HG03097 (cell line): ENCODE data around the gene PRDM12.

Source experiments
- ATAC-seq: cut with Tn5 transposase; IDR thresholded peaks from one replicate; pipeline ENCODE4 v1.9.1; 2021; ENCODE audit not compliant: unreplicated experiment, low FRiP score

The PRDM12 gene

GRCh38 chr9:130664251-130665028 is at the start of gene PRDM12:
PRDM12 (plus strand) TSS chr9:130664594; CDS start chr9:130664654, 60 bp downstream.
- ATAC-seq, result no peak

GRCh38 chr9:130616451-130616850 is 47.9 kb upstream of the PRDM12 start:
- no peak for ATAC-seq

- no peak for ATAC-seq
Observed at GRCh38 chr9:130623466-130623865, 40.9 kb upstream of the PRDM12 start.

- ATAC-seq, result no peak
Observed at GRCh38 chr9:130624154-130624553, 40.2 kb upstream of the PRDM12 start.

- ATAC-seq, result no peak
Observed at GRCh38 chr9:130626249-130626996, 38.0 kb upstream of the PRDM12 start.

- no peak for ATAC-seq
Observed at GRCh38 chr9:130627051-130627450, 37.3 kb upstream of the PRDM12 start.

DNA sequence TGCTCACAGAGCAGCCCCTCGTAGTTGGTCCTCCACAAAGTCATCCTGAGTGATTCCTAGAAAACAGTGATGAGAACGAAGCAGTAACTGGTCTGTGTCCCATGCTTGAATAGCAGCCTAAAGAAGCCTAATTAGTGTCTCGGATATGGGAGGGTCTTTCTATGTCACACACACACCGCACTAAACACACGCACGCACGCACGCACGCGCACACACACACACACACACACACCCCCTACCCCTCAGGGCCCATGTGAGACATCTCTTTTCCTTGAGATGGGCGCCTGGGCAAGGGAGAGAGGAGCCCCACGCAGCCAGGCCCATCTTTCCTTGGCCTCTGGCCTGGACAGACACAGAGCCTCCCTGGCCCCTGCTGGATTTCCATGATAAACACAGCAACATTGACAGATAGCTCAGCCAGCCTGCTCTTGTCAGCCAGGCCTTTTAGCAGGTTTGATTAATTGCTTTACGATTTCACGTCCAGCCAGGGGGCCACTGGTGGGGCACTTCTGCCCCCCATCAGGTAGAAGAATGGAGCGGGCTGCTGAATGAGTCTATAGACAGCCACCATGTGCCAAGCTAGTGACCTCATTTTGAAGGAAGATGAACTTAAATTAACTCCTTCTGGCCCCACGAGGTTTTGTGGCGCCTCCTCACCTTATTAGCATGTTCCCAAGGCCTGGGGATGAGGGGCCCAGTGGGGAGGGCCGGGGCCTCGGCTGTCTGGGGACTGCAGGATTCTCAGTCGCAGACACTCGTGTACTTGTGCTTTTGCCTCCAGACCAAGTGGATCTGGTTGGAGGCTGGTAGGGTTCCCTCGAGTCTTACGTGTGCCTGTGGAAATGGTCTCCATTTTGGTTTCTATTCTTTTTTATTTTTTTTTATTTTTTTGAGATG is 36.2 kb upstream of the PRDM12 start:
- ATAC-seq, result no peak

DNA sequence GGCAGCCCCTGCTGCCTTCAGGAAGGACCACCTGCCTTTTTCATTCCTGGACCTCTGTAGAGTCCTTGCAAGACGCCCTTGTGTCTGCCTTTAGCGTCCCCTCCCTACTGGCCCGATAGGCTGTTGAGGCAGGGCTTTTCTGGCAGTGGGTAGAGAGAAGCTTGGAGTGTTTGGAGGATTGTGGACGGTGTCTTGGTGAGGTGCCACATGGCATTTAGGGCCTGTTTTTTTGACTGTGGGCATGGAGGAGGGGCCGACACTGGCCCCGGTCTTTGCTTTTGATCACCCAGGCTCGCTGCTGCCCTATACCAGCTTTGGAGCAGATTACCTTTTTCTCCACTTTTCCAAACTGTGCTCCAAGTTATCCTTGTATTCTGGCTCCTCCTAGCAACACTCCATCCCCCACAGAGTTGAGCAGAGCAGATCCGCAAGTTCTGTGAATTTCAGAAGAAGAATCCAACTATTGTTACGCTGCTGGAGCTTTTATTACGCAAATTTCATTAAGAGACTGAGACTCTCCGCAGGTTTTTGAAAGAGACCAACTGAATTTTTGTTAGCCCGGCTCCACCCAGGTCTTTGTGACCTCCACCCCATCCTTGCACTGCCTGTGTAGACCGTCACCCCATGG is 34.8 kb upstream of the PRDM12 start:
- no peak for ATAC-seq

GRCh38 chr9:130630071-130630450 is 34.3 kb upstream of the PRDM12 start:
- no peak for ATAC-seq

DNA sequence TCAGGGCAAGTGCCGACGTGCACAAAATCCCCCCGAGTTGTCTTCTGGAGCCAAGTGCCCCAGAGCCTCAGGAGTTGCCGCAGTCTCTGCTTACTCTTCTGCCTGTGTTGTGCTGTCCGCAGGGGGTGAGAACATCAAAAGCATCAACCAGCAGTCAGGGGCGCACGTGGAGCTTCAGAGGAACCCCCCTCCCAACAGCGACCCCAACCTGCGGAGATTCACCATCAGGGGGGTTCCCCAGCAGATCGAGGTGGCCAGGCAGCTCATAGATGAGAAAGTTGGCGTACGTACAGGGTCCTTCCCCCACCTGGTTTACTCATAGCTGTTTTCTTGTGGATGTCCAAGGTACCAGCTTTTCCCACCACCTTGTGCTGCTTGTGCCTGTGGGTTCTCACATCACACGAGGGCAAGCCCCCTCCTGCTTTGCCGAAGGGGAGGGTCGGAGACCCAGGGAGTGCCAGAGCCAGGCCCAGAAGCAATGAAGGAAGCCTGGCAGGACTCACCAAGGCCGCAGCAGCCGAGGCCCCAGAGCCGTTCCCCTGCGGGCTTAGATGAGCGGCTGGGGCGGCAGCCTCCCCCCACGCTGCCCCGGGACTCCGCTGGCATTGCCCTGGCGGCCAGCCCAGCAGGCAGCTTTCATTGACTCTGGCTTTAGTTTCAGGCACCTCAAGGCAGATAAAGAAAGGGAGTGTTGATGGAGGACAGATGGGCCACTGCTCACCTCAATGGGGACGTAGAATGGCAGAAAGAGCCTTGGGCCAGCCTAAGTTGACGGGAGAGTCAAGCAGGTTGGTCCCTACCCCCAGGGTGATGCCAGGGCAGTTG is 33.7 kb upstream of the PRDM12 start:
- ATAC-seq, result no peak

- no peak for ATAC-seq
Observed at GRCh38 chr9:130631331-130632080, 32.9 kb upstream of the PRDM12 start.

DNA sequence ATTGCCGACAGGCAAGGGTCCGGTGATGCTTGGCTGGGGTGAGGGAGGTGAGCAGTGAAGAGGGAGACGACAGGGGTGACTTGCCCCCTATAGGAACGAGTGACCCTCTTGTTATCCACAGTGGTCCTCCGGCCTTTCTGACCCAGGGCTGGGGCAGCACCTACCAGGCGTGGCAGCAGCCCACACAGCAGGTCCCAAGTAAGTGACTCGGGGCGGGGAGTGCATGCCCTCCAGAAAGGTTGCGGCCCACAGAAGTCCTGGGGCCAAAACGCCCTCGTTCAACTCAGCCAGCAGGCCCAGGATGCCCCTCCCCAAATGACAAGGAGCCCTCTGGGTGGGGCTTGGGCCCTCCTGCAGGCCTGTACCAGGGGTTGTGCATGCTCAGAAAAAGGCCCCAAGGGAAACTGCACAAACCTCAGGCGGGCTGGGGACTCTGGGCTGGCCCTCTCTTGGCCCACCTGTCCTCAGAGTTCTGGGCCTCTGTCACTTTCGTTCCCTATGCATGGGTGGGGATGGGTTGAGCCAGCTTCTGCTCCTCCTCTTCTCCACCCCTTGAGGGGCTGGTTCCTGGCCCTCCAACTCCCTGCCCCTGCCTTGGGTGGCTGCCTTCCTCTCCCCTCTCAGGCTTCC is 32.2 kb upstream of the PRDM12 start:
- ATAC-seq, result no peak

GRCh38 chr9:130632841-130633240 is 31.6 kb upstream of the PRDM12 start:
- ATAC-seq, result no peak

- ATAC-seq, result no peak
Observed at GRCh38 chr9:130633336-130634190, 30.8 kb upstream of the PRDM12 start.

DNA sequence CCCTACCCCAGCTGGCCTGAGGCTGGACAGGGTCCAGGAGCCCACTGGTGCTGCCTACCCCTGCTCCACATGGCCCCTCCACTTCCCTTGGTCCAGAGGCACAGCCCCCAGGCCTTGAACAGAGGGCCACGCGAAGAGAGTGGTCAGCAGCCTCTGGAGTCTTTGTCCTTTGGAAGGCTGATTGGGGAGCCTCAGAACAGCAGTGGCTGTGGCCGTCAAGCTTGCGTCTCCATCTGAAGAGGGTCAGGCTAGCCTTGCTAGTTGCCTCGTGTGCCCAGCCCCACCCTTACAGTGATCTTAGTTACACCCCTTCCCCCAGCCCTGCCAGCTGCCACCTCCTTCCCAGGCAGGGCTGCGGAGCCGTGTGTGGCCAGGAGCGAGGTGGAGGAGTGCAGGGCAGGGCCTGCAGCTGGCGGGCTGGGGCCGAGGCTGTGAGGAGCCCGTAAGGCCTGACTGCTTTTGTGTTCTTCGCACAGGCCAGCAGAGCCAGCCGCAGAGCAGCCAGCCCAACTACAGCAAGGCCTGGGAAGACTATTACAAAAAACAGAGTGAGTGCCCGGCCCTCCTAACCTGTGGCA is 30.1 kb upstream of the PRDM12 start:
- ATAC-seq, result no peak

DNA sequence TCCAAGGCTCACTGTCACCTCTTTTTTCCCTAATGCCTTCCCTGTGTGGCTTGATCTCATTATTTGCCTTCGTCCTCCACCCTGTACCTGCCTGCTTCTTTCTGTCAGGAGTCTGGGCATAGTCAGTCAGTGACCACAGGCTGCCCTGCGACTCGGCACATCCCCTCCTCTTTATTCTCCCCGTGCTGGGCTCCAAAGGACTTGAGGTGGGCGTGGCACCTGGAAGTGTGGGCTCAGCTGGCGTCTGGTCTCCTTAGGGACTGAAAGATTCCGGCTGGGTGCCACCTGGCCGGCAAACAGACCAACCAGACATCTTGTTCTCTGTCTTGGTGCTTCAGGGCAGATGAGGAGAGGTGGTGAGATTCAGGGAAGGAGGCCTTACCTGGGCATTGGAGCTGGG is 29.6 kb upstream of the PRDM12 start:
- no peak for ATAC-seq

GRCh38 chr9:130635306-130635705 is 29.1 kb upstream of the PRDM12 start:
- no peak for ATAC-seq
